ENCODE results near the gene STMP1. TPM values are rescaled to one million over a fixed set of nuclear protein-coding genes. Genes with fewer than 3 reads are reported as not detected.

STMP1 gene
- total RNA-seq, 1 donor from 2014 or later, result 28.2 TPM

DNA sequence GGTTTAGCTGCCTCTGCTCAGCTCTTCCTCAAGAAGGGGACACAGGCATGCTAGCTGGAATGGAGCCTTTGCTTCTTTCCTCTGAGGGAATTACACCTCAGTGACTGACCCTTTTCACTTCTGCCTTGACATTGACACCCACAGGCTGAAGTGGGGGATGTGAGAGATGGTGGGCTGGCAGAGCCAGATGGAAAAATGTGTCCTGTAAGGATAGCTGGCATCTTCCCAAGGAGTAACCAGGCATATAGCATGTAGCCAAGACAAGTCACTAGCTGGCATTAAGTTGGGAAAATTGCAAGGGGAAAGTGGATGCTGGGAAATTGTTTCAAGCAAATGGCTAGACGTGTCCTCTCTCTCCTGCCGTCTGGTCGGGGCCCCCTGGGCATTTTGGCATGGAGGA is 19.9 kb downstream of the STMP1 start:
- DNase-seq, result no peak
- Histone ChIP-seq H3K9me3 (replicated peaks) (no peaks in the 10 kb centered on the region), H3K27ac (replicated peaks) (peak overlapping the region; percentile 74), H3K4me3 (no peak overlapping the region), H3K36me3 (no peaks in the 10 kb centered on the region), H3K27me3 (ENCODE audit: low read depth) (no peaks in the 10 kb centered on the region), H3K4me1 (peaks cover 64% of the 10 kb centered on the region)
- TF ChIP-seq, protein P1, sequence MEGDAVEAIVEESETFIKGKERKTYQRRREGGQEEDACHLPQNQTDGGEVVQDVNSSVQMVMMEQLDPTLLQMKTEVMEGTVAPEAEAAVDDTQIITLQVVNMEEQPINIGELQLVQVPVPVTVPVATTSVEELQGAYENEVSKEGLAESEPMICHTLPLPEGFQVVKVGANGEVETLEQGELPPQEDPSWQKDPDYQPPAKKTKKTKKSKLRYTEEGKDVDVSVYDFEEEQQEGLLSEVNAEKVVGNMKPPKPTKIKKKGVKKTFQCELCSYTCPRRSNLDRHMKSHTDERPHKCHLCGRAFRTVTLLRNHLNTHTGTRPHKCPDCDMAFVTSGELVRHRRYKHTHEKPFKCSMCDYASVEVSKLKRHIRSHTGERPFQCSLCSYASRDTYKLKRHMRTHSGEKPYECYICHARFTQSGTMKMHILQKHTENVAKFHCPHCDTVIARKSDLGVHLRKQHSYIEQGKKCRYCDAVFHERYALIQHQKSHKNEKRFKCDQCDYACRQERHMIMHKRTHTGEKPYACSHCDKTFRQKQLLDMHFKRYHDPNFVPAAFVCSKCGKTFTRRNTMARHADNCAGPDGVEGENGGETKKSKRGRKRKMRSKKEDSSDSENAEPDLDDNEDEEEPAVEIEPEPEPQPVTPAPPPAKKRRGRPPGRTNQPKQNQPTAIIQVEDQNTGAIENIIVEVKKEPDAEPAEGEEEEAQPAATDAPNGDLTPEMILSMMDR (IDR thresholded peaks at IDR 0.05; ENCODE audit: borderline replicate concordance), result no peak
- intact Hi-C loops (cut with micrococcal nuclease), result no loop called here

DNA sequence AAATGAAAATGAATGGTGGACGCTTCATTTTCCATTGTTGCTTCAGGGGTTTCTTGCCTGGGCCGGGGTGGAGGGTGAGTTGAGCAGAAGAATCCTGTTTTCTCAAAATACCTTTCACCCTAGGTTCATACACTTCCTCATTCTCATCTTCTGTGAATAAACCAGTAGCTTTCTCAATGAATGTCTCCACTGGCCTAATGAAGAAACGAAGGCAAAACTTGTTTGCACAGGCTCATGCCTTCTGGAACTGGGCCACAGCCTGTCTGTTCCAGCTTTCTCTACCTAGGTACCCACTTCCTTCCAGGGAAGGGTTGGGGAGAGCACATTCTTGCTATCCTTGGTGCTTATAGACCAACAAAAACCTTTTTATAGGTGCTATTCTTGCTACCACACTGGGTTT is 21.3 kb downstream of the STMP1 start:
- Histone ChIP-seq H3K27me3 (ENCODE audit: low read depth) (no peaks in the 10 kb centered on the region), H3K4me3 (no peak overlapping the region), H3K36me3 (no peaks in the 10 kb centered on the region), H3K4me1 (peaks cover 50% of the 10 kb centered on the region), H3K9me3 (replicated peaks) (no peaks in the 10 kb centered on the region), H3K27ac (replicated peaks) (peak overlapping the region; percentile 2)
- intact Hi-C loops (cut with micrococcal nuclease), result no loop called here
- TF ChIP-seq, protein P1 (IDR thresholded peaks at IDR 0.05; ENCODE audit: borderline replicate concordance), result no peak
- no peak for DNase-seq

DNA sequence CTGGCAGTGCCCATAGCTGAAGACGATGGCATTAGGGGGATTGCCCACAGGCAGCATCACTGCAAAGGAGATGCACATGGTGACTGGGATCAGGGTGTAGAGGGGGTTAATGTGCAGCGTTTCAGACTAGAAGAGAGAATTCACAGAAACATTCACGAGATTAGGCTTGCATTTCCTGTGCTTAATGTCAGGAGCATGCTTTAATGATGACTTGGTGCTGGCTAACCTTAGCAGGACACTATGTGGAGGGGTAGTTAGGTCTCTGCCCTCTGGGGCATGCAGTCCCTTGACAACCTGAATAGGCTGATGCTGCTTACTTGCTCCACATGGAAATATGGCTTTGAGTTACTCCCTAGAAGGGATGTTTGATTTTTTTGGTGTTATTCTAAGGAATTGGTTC is 21.8 kb downstream of the STMP1 start:
- TF ChIP-seq, protein P1 (IDR thresholded peaks at IDR 0.05; ENCODE audit: borderline replicate concordance), result no peak
- Histone ChIP-seq H3K36me3 (peaks cover 5% of the 10 kb centered on the region), H3K4me3 (no peak overlapping the region), H3K9me3 (replicated peaks) (no peaks in the 10 kb centered on the region), H3K4me1 (peaks cover 45% of the 10 kb centered on the region), H3K27ac (replicated peaks) (no peak overlapping the region), H3K27me3 (ENCODE audit: low read depth) (no peaks in the 10 kb centered on the region)
- no peak for DNase-seq
- intact Hi-C loops (cut with micrococcal nuclease), result no loop called here

DNA sequence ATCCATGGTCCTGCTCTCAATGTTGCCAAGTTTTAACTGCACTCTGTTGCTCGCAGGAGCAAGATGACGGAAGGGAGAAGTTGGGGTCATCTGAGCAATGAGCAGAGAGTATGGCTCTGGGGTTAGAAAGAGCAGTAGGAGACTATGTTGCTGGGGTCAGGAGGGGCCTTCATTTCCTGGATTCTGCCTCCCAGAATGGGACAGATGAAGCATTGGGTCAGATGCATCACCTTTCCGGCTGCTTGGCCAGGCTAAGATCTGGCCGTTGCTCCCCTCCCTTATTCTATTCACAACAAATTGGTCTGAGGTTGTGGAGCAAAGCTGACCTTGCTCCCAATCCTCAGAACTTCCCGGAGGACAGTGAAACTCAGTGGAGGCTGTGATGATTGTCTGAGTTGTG is 22.4 kb downstream of the STMP1 start:
- peaks cover 39% of the 10 kb centered on the region for H3K4me1 ChIP-seq
- TF ChIP-seq, protein P1 (IDR thresholded peaks at IDR 0.05; ENCODE audit: borderline replicate concordance), result no peak
- no peak for DNase-seq
- H3K36me3 ChIP-seq, result peaks cover 11% of the 10 kb centered on the region
- no peaks in the 10 kb centered on the region for H3K9me3 ChIP-seq (replicated peaks)
- H3K27me3 ChIP-seq (ENCODE audit: low read depth), result no peaks in the 10 kb centered on the region
- no peak overlapping the region for H3K4me3 ChIP-seq
- no peak overlapping the region for H3K27ac ChIP-seq (replicated peaks)
- intact Hi-C loops (cut with micrococcal nuclease), result no loop called here

DNA sequence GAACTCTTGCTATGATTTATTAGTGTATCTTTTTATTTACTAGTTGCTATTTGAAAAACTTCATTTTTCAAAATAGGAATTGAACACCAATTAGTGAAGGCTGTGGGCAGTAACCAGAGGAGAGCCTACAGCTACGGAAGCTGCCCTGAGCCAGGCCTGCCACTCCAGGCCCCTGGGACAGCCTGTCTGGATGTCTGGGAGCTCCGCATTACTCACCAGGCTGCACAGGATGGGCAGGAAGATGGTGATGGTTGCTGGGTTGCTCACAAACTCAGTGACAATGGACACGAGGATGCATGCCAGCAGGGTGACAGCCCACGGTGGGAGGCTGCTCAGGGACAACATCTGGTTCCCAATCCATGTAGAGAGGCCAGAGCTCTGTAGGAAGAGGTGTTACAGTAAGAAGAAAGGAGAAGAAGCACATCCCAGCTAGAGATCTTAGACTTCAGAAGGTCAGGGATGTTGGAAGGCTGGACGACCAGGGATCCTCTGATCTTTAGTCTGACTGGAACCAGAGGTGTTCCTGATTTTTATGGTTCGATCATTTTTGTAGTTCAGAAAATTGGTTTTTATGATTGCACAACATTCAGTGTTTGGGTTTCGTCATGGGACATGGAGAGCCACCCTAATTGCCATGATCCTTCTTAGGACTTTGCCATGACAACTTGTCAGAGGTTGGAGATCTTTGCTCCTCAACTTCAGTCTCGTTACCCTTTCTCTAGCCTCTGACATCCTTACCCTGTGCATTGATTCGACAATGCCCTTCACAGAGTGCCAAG is 23.2 kb downstream of the STMP1 start:
- H3K4me3 ChIP-seq, result no peak overlapping the region
- no peaks in the 10 kb centered on the region for H3K27me3 ChIP-seq (ENCODE audit: low read depth)
- H3K36me3 ChIP-seq, result peaks cover 13% of the 10 kb centered on the region
- H3K4me1 ChIP-seq, result peaks cover 36% of the 10 kb centered on the region
- no peak for DNase-seq
- H3K27ac ChIP-seq (replicated peaks), result no peak overlapping the region
- TF ChIP-seq, protein P1 (IDR thresholded peaks at IDR 0.05; ENCODE audit: borderline replicate concordance), result no peak
- H3K9me3 ChIP-seq (replicated peaks), result no peaks in the 10 kb centered on the region
- intact Hi-C loops (cut with micrococcal nuclease), result no loop called here

Data from left ventricle myocardium inferior (tissue), 1 donor.